Measurements from ENCODE around the gene SBNO2. TPM values are rescaled to one million over a fixed set of nuclear protein-coding genes. Genes with fewer than 3 reads are reported as not detected.

The SBNO2 gene
- total RNA-seq, 1 experiment from 2014 or later = 46.3 TPM

DNA sequence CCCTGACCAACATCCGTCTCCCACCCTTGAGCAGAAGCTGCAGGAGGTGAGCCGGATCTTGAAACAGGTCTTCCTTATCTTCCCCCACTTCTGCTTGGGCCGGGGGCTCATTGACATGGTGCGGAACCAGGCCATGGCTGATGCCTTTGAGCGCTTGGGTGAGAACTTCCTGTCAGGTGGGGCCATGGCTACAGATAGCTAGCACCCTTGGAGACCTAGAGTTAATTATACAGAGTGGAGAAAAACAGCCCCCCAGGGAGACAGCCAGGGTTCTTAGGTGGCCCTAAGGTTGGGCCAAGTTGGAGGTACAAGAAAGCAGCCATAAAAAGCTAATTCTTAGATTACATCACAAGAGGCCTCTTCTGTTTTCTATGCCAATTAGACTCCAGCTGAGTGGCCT, 116.0 kb downstream of the SBNO2 start:
- Histone ChIP-seq H3K56ac (ENCODE audit: insufficient read length, low read depth, low read length) (no peak overlapping the region), H3K23me2 (ENCODE audit: insufficient read length, low read depth, low read length, poor library complexity, severe bottlenecking) (peaks cover 4% of the 10 kb centered on the region), H3K4me1 (ENCODE audit: insufficient read depth, low read length) (no peaks in the 10 kb centered on the region), H3K9ac (ENCODE audit: extremely low read depth, insufficient read length, low read length) (no peak overlapping the region), H4K5ac (ENCODE audit: insufficient read length, low read depth, low read length) (no peak overlapping the region), H3K4ac (ENCODE audit: low read depth, low read length) (no peak overlapping the region), H3T11ph (ENCODE audit: low read length) (no peak overlapping the region), H2AK5ac (ENCODE audit: insufficient read length, low read length) (no peak overlapping the region), H4K91ac (ENCODE audit: insufficient read length, low read depth, low read length) (no peak overlapping the region), H2AFZ (ENCODE audit: low read length) (no peak overlapping the region), H3K14ac (ENCODE audit: insufficient read depth, low read length) (no peak overlapping the region), H3K27ac (ENCODE audit: insufficient read length, low read depth, low read length) (no peak overlapping the region), H4K8ac (replicated peaks; ENCODE audit: insufficient read length, low read depth, low read length) (no peak overlapping the region), H3K9me3 (ENCODE audit: control insufficient read depth, low read depth, low read length) (peaks cover 19% of the 10 kb centered on the region), H4K20me1 (ENCODE audit: control insufficient read depth, insufficient read depth, insufficient read length) (no peaks in the 10 kb centered on the region), H2BK5ac (ENCODE audit: insufficient read length, low read length) (no peak overlapping the region), H3K18ac (ENCODE audit: insufficient read length, low read depth, low read length) (no peak overlapping the region), H3K79me1 (ENCODE audit: insufficient read depth, low read depth, low read length, poor library complexity, severe bottlenecking) (no peaks in the 10 kb centered on the region), H2BK12ac (ENCODE audit: insufficient read length, low read depth, low read length) (no peak overlapping the region), H2BK20ac (ENCODE audit: low read depth, low read length, poor library complexity, severe bottlenecking) (no peak overlapping the region), H2BK120ac (ENCODE audit: low read depth, low read length, poor library complexity, severe bottlenecking) (no peak overlapping the region), H3K4me2 (ENCODE audit: insufficient read depth, insufficient read length, low read length) (no peak overlapping the region), H3K27me3 (ENCODE audit: insufficient read depth, low read length) (no peaks in the 10 kb centered on the region), H3K23ac (ENCODE audit: insufficient read length, low read depth, low read length) (no peak overlapping the region), H2BK15ac (ENCODE audit: low read depth, low read length) (no peak overlapping the region), H3K79me2 (ENCODE audit: insufficient read depth, low read length) (no peaks in the 10 kb centered on the region)
- no peak for DNase-seq
- Mint-ChIP-seq H3K36me3 (ENCODE audit: insufficient read depth in 1 of 3, low read depth in 3 of 3) (peaks cover 0 to 17% (median 15%) of the 10 kb centered on the region in 3 experiments; a peak in 3 of 7 replicates), H3K4me3 (no peak overlapping the region; a peak in 1 of 5 replicates), H3K27ac (no peak overlapping the region), H3K27me3 (ENCODE audit: low read depth) (no peaks in the 10 kb centered on the region; the same call in none of the 2 replicates), H3K9me3 (no peaks in the 10 kb centered on the region), H3K4me1 (peaks cover 0 to 10% of the 10 kb centered on the region in 2 experiments; a peak in 3 of 4 replicates)
- TF ChIP-seq CTCF (conservative IDR thresholded peaks at IDR 0.05) = no peak
- WGBS (ENCODE audit: extremely low coverage, insufficient read length, low lambda C conversion rate) = no CpG with 5 or more reads among the region's 5 CpGs

Other genes starting within 250 kb of the SBNO2 start
- 98.3 and 104 TPM in 2 replicates for gene ARID3A, start 248.2 kb downstream of the SBNO2 start, total RNA-seq (2021)
- 94.7 and 101 TPM in 2 replicates for gene WDR18, start 189.9 kb downstream of the SBNO2 start, total RNA-seq (2021)
- 1.0 and 1.4 TPM in 2 replicates for gene GRIN3B, start 173.8 kb downstream of the SBNO2 start, total RNA-seq (2021)
- 169 and 171 TPM in 2 replicates for gene TMEM259, start 153.1 kb downstream of the SBNO2 start, total RNA-seq (2021)
- not detected in 2 replicates for gene RNU6-2, start 152.7 kb downstream of the SBNO2 start, total RNA-seq (2021)
- 524 and 529 TPM in 2 replicates for gene CNN2, start 147.7 kb downstream of the SBNO2 start, total RNA-seq (2021)
- gene ABCA7, start 134.2 kb downstream of the SBNO2 start, total RNA-seq (2021) = 28.3 and 34.6 TPM in 2 replicates
- 35.0 and 39.8 TPM in 2 replicates for gene ARHGAP45, start 107.1 kb downstream of the SBNO2 start, total RNA-seq (2021)
- 261 and 272 TPM in 2 replicates for gene POLR2E, start 78.9 kb downstream of the SBNO2 start, total RNA-seq (2021)
- gene GPX4, start 70.3 kb downstream of the SBNO2 start, total RNA-seq (2021) = 355 and 363 TPM in 2 replicates
- gene STK11, start 31.5 kb upstream of the SBNO2 start, total RNA-seq (2021) = 74.3 and 75.5 TPM in 2 replicates
- gene CBARP, start 63.7 kb upstream of the SBNO2 start, total RNA-seq (2021) = 25.6 and 28.4 TPM in 2 replicates
- 179 and 191 TPM in 2 replicates for gene ATP5F1D, start 67.5 kb upstream of the SBNO2 start, total RNA-seq (2021)
- gene MIDN, start 74.3 kb upstream of the SBNO2 start, total RNA-seq (2021) = 286 and 300 TPM in 2 replicates
- gene CIRBP, start 95.1 kb upstream of the SBNO2 start, total RNA-seq (2021) = 249 and 263 TPM in 2 replicates
- gene FAM174C, start 101.3 kb upstream of the SBNO2 start, total RNA-seq (2021) = 56.4 and 63.0 TPM in 2 replicates
- 14.3 TPM in 2 replicates for gene EFNA2, start 111.6 kb upstream of the SBNO2 start, total RNA-seq (2021)
- gene NDUFS7, start 209.6 kb upstream of the SBNO2 start, total RNA-seq (2021) = 83.7 and 83.9 TPM in 2 replicates
- 26.6 and 27.4 TPM in 2 replicates for gene GAMT, start 227.3 kb upstream of the SBNO2 start, total RNA-seq (2021)
- 255 and 265 TPM in 2 replicates for gene DAZAP1, start 233.3 kb upstream of the SBNO2 start, total RNA-seq (2021)